ENCODE measurements around the gene PCDHGA12.
A peak's percentile ranks its signal among the peaks of the same experiment; 100 is the strongest.

The PCDHGA12 gene

GRCh38 chr5:141476132-141476911 is 46.0 kb downstream of the PCDHGA12 start:
- peak overlapping the region; percentile 82 for H3K4me3 ChIP-seq (replicated peaks; ENCODE audit: low read depth, low read length)
- peak; percentile 56 for DNase-seq (ENCODE audit: extremely low read depth, insufficient read length)
- TF ChIP-seq CTCF (IDR thresholded peaks at IDR 0.05; ENCODE audit: insufficient read depth, low read length, poor library complexity, severe bottlenecking): no peak
- no peaks in the 10 kb centered on the region for H3K36me3 ChIP-seq (ENCODE audit: control insufficient read depth, insufficient read depth, low read length)
- H3K27me3 ChIP-seq (replicated peaks; ENCODE audit: control insufficient read depth, insufficient read depth, low read length): no peaks in the 10 kb centered on the region

- no peak for DNase-seq (ENCODE audit: extremely low read depth, insufficient read length)
- Histone ChIP-seq H3K27me3 (replicated peaks; ENCODE audit: control insufficient read depth, insufficient read depth, low read length) (no peaks in the 10 kb centered on the region), H3K4me3 (replicated peaks; ENCODE audit: low read depth, low read length) (peak overlapping the region; percentile 82), H3K36me3 (ENCODE audit: control insufficient read depth, insufficient read depth, low read length) (no peaks in the 10 kb centered on the region)
- no peak for TF ChIP-seq CTCF (IDR thresholded peaks at IDR 0.05; ENCODE audit: insufficient read depth, low read length, poor library complexity, severe bottlenecking)
Measured at GRCh38 chr5:141477044-141477575, 46.8 kb downstream of the PCDHGA12 start.

GRCh38 chr5:141477815-141478214 is 47.5 kb downstream of the PCDHGA12 start:
- no peak for DNase-seq (ENCODE audit: extremely low read depth, insufficient read length)
- no peak for TF ChIP-seq CTCF (IDR thresholded peaks at IDR 0.05; ENCODE audit: insufficient read depth, low read length, poor library complexity, severe bottlenecking)
- H3K36me3 ChIP-seq (ENCODE audit: control insufficient read depth, insufficient read depth, low read length): no peaks in the 10 kb centered on the region

GRCh38 chr5:141478321-141478945 is 48.1 kb downstream of the PCDHGA12 start:
- DNase-seq (ENCODE audit: extremely low read depth, insufficient read length): no peak
- no peak overlapping the region; the same call in 1 of the 2 replicates for H3K4me3 ChIP-seq (replicated peaks; ENCODE audit: low read depth, low read length)
- H3K27me3 ChIP-seq (replicated peaks; ENCODE audit: control insufficient read depth, insufficient read depth, low read length): no peaks in the 10 kb centered on the region
- H3K36me3 ChIP-seq (ENCODE audit: control insufficient read depth, insufficient read depth, low read length): no peaks in the 10 kb centered on the region
- TF ChIP-seq CTCF (IDR thresholded peaks at IDR 0.05; ENCODE audit: insufficient read depth, low read length, poor library complexity, severe bottlenecking): peak; percentile 37

More at GRCh38 chr5:141477815-141478214, 47.5 kb downstream of the PCDHGA12 start:
- Histone ChIP-seq H3K27me3 (replicated peaks; ENCODE audit: control insufficient read depth, insufficient read depth, low read length) (no peaks in the 10 kb centered on the region), H3K4me3 (replicated peaks; ENCODE audit: low read depth, low read length) (no peak overlapping the region; the same call in 1 of the 2 replicates)

GRCh38 chr5:141479776-141480175 is 49.5 kb downstream of the PCDHGA12 start:
- Histone ChIP-seq H3K27me3 (replicated peaks; ENCODE audit: control insufficient read depth, insufficient read depth, low read length) (no peaks in the 10 kb centered on the region), H3K36me3 (ENCODE audit: control insufficient read depth, insufficient read depth, low read length) (no peaks in the 10 kb centered on the region), H3K4me3 (replicated peaks; ENCODE audit: low read depth, low read length) (no peak overlapping the region)
- no peak for DNase-seq (ENCODE audit: extremely low read depth, insufficient read length)
- no peak for TF ChIP-seq CTCF (IDR thresholded peaks at IDR 0.05; ENCODE audit: insufficient read depth, low read length, poor library complexity, severe bottlenecking)
